GM12878 (cell line): ENCODE measurements around the gene ITPRIP. TPM values are rescaled to one million over a fixed set of nuclear protein-coding genes. Genes with fewer than 3 reads are reported as not detected.

ENCODE experiments used
- ATAC-seq: fragments of 200-7000 bp; cut with Tn5 transposase; 3 replicates; pipeline ENCODE4 v1.9.1; 2020; ENCODE audit warnings: mild to moderate bottlenecking, moderate library complexity
- BruUV-seq: library from RNA; stranded (reverse); fragments of 400-500 nt; replicated peaks from 2 replicates; lab custom pipeline; 2021; lab: Mats Ljungman, UMichigan
- CTCF ChIA-PET: fragments of 300-600 bp; sonication (Branson Sonifier 250); formaldehyde crosslinking; extraction: SDS; loops from one replicate; lab custom pipeline; 2021; ENCODE audit warnings: inconsistent platforms; lab: Yijun Ruan, JAX
- POLR2A ChIA-PET: fragments of 350-600 bp; formaldehyde crosslinking; extraction: SDS; loops from one replicate; lab custom pipeline; 2021; ENCODE audit warnings: inconsistent platforms; lab: Charles Lee
- RAD21 ChIA-PET: fragments of 300-600 bp; sonication (Branson Sonifier 250); formaldehyde crosslinking; loops from one replicate; lab custom pipeline; 2023; ENCODE audit warnings: antibody characterized with exemption; ENCODE audit not compliant: unreplicated experiment; lab: Charles Lee
- SMC1A ChIA-PET: fragments of 300-600 bp; sonication (Branson Sonifier 250); formaldehyde crosslinking; loops from one replicate; lab custom pipeline; 2023; ENCODE audit not compliant: unreplicated experiment, uncharacterized antibody; lab: Charles Lee
- DNase-seq: peaks from one replicate; pipeline ENCODE4 v3.0.0-alpha.2; 2011; ENCODE audit warnings: low read depth, low spot score
- FAIRE-seq: peaks from 3 replicates; lab custom pipeline; 2011; peaks lifted over from hg19 to GRCh38; lab: Jason Lieb, UNC
- H2AFZ ChIP-seq: 2 replicates; pipeline ENCODE4 v1.6.0; 2011; ENCODE audit warnings: low read depth, low read length, control low read depth; ENCODE audit not compliant: control insufficient read depth
- H3K27ac ChIP-seq: 2 replicates; pipeline ENCODE4 v1.5.1; 2011; ENCODE audit warnings: control low read depth; ENCODE audit not compliant: control insufficient read depth, insufficient read depth
- H3K27me3 ChIP-seq, 2 experiments: replicated peaks in 1 of 2; 2 replicates each; pipeline versions ENCODE4 v1.6.0 to v1.6.1; 2011; ENCODE audit warnings: low read length in 1 of 2; ENCODE audit not compliant: control insufficient read depth in 2 of 2, insufficient read depth in 2 of 2
- H3K36me3 ChIP-seq, 2 experiments: 2 replicates each; pipeline ENCODE4 v1.5.1; 2011; ENCODE audit warnings: low read length in 1 of 2; ENCODE audit not compliant: control insufficient read depth in 2 of 2, insufficient read depth in 2 of 2
- H3K4me1 ChIP-seq: 2 replicates; pipeline ENCODE4 v1.6.1; 2011; ENCODE audit warnings: mild to moderate bottlenecking, low read length, moderate library complexity, mixed read lengths; ENCODE audit not compliant: control insufficient read depth, insufficient read depth
- H3K4me2 ChIP-seq: 2 replicates; pipeline ENCODE4 v1.6.0; 2011; ENCODE audit warnings: control low read depth; ENCODE audit not compliant: control insufficient read depth, insufficient read depth
- H3K4me3 ChIP-seq: fragments of 200-600 bp; sonication (generic); 2 replicates; pipeline ENCODE4 v1.5.1; 2016
- H3K79me2 ChIP-seq: 2 replicates; pipeline ENCODE4 v1.6.0; 2011; ENCODE audit warnings: low read length; ENCODE audit not compliant: control insufficient read depth, insufficient read depth
- H3K9ac ChIP-seq: 2 replicates; pipeline ENCODE4 v1.8.0; 2011; ENCODE audit warnings: low read length, control low read depth, mixed read lengths; ENCODE audit not compliant: control insufficient read depth, insufficient read depth
- H3K9me3 ChIP-seq: replicated peaks from 3 replicates; pipeline ENCODE4 v1.5.1; 2011; ENCODE audit warnings: mild to moderate bottlenecking, low read length; ENCODE audit not compliant: control insufficient read depth, insufficient read depth
- H4K20me1 ChIP-seq: 2 replicates; pipeline ENCODE4 v1.6.0; 2011; ENCODE audit not compliant: control insufficient read depth, insufficient read depth
- CBFB ChIP-seq: IDR thresholded peaks from 2 replicates; pipeline ENCODE4 v1.6.1; 2016; ENCODE audit warnings: antibody characterized with exemption, low read depth
- IKZF1 ChIP-seq: fragments of 450-650 bp; conservative IDR thresholded peaks from 2 replicates; pipeline ENCODE4 v1.6.1; 2017; ENCODE audit warnings: antibody characterized with exemption, mild to moderate bottlenecking
- JUNB ChIP-seq: IDR thresholded peaks from 2 replicates; pipeline ENCODE4 v1.6.1; 2016; ENCODE audit warnings: antibody characterized with exemption, mild to moderate bottlenecking
- MYB ChIP-seq: fragments of 150-350 bp; IDR thresholded peaks from 2 replicates; pipeline ENCODE4 v1.6.1; 2014; ENCODE audit warnings: mild to moderate bottlenecking, low read depth, low read length, borderline replicate concordance
- NR2C2 ChIP-seq: IDR thresholded peaks from 2 replicates; pipeline ENCODE4 v1.6.1; 2011; ENCODE audit warnings: borderline replicate concordance, low read depth; ENCODE audit not compliant: control insufficient read depth, insufficient read length
- PAX8 ChIP-seq: fragments of 450-650 bp; IDR thresholded peaks from 2 replicates; pipeline ENCODE4 v1.6.1; 2017; ENCODE audit warnings: mild to moderate bottlenecking, moderate library complexity
- SPI1 ChIP-seq: IDR thresholded peaks from 2 replicates; pipeline ENCODE4 v1.6.1; 2011; ENCODE audit warnings: low read depth, mild to moderate bottlenecking, low read length, moderate library complexity, borderline replicate concordance; ENCODE audit not compliant: insufficient read depth
- TCF3 ChIP-seq: IDR thresholded peaks from 2 replicates; pipeline ENCODE4 v1.6.1; 2012; ENCODE audit warnings: low read depth, mild to moderate bottlenecking, low read length, borderline replicate concordance; ENCODE audit not compliant: insufficient read depth
- WGBS: methylation state at CpG from one replicate; pipeline ENCODE4 v1.1.6; 2016; ENCODE audit warnings: low lambda C conversion rate; ENCODE audit not compliant: insufficient replicate concordance, insufficient coverage; ENCODE audit errors: missing lambda C conversion rate; 5-methylcytosine and 5-hydroxymethylcytosine counted together
- in situ Hi-C: fragments of 300-500 bp; cut with MboI; formaldehyde crosslinking; loops from 9 replicates; pipeline ENCODE4 v1.14.3; 2018; ENCODE audit warnings: mixed read lengths
- intact Hi-C: fragments of 100-400 bp; cut with micrococcal nuclease; formaldehyde crosslinking; loops from one replicate; pipeline ENCODE4 v1.14.2; 2022; ENCODE audit not compliant: unreplicated experiment
- polyA plus RNA-seq, 11 experiments: library from polyadenylated mRNA; depleted of rRNA in 4 of 11; unstranded in 6 of 11; stranded (reverse) in 5 of 11; fragments of >200 nt; fragmentation: Nextera tagmentation in 4 of 11; fragmentation: Illumina TruSeq in 1 of 11; extraction: Ambion mirVana in 4 of 11; extraction: Trizol in 1 of 11; gene quantifications; 1 replicate in 1 of 11; 2 replicates in 10 of 11; pipeline versions ENCODE4 v1.2.1 to v1.2.3, GENCODE V29; 2011 to 2016; ENCODE audit warnings: inconsistent platforms in 2 of 11, missing spikeins in 2 of 11, low read depth in 1 of 11
- total RNA-seq, 4 experiments: library from RNA; depleted of rRNA in 3 of 4; stranded (reverse); fragments of >200 nt in 3 of 4; fragmentation: Illumina TruSeq in 1 of 4; extraction: Trizol in 1 of 4; gene quantifications; 2 replicates each; pipeline versions ENCODE4 v1.2.1 to v1.2.3, GENCODE V29; 2013 to 2021
- TF ChIP-seq, protein P1 (sequence below), 3 experiments: IDR thresholded peaks in 2 of 3; conservative IDR thresholded peaks in 1 of 3; 2 replicates each; pipeline ENCODE4 v1.5.1; 2011; ENCODE audit warnings: low read depth in 3 of 3, low read length in 3 of 3, mild to moderate bottlenecking in 3 of 3, control low read depth in 2 of 3, moderate library complexity in 2 of 3, inconsistent platforms in 1 of 3, mixed read lengths in 1 of 3; ENCODE audit not compliant: control insufficient read depth in 2 of 3, insufficient read depth in 1 of 3; ENCODE audit errors: extremely low read depth in 1 of 3
- TF ChIP-seq, protein P2 (sequence below): IDR thresholded peaks from 2 replicates; pipeline ENCODE4 v1.6.1; 2012; ENCODE audit warnings: low read depth, low read length, improper control_type of control experiment

ITPRIP gene
- total and polyA plus RNA-seq, 10 of the 15 experiments (the other 5 are each of a cell fraction or from before 2014, with no cell fraction given), result 0.82 to 10.4 (median 5.9) TPM

DNA sequence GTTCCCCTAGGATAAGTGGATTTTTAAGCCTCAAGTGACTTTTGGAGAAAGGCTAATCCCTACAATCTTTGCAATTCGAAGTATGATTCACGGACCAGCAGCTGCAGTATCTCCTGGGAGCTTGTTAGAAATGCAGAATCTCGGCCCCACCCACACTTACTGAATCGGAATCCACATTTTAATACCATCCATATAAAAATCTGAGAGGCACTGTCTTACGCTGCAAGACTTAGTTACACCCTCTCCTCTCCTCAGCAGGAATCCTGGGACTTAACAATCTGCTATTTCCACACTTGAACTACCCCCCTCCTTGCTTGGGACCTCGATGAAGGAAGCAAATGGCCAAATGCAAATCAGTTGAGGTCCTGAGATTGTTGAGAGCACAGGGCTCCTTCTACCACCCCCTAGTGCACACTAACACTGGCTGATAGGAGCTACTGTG, 21.0 kb downstream of the ITPRIP start (continued):
- TF ChIP-seq, protein P1, sequence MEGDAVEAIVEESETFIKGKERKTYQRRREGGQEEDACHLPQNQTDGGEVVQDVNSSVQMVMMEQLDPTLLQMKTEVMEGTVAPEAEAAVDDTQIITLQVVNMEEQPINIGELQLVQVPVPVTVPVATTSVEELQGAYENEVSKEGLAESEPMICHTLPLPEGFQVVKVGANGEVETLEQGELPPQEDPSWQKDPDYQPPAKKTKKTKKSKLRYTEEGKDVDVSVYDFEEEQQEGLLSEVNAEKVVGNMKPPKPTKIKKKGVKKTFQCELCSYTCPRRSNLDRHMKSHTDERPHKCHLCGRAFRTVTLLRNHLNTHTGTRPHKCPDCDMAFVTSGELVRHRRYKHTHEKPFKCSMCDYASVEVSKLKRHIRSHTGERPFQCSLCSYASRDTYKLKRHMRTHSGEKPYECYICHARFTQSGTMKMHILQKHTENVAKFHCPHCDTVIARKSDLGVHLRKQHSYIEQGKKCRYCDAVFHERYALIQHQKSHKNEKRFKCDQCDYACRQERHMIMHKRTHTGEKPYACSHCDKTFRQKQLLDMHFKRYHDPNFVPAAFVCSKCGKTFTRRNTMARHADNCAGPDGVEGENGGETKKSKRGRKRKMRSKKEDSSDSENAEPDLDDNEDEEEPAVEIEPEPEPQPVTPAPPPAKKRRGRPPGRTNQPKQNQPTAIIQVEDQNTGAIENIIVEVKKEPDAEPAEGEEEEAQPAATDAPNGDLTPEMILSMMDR (IDR thresholded peaks at IDR 0.05 in 2 of 3, conservative IDR thresholded peaks at IDR 0.05 in 1 of 3; ENCODE audit: control insufficient read depth in 2 of 3, extremely low read depth in 1 of 3, insufficient read depth in 1 of 3, low read depth in 3 of 3, low read length in 3 of 3), result no peak
- TF ChIP-seq MYB (no peak), SPI1 (no peak), NR2C2 (no peak)
- TF ChIP-seq, protein P2, sequence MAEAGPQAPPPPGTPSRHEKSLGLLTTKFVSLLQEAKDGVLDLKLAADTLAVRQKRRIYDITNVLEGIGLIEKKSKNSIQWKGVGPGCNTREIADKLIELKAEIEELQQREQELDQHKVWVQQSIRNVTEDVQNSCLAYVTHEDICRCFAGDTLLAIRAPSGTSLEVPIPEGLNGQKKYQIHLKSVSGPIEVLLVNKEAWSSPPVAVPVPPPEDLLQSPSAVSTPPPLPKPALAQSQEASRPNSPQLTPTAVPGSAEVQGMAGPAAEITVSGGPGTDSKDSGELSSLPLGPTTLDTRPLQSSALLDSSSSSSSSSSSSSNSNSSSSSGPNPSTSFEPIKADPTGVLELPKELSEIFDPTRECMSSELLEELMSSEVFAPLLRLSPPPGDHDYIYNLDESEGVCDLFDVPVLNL, result no peak

DNA sequence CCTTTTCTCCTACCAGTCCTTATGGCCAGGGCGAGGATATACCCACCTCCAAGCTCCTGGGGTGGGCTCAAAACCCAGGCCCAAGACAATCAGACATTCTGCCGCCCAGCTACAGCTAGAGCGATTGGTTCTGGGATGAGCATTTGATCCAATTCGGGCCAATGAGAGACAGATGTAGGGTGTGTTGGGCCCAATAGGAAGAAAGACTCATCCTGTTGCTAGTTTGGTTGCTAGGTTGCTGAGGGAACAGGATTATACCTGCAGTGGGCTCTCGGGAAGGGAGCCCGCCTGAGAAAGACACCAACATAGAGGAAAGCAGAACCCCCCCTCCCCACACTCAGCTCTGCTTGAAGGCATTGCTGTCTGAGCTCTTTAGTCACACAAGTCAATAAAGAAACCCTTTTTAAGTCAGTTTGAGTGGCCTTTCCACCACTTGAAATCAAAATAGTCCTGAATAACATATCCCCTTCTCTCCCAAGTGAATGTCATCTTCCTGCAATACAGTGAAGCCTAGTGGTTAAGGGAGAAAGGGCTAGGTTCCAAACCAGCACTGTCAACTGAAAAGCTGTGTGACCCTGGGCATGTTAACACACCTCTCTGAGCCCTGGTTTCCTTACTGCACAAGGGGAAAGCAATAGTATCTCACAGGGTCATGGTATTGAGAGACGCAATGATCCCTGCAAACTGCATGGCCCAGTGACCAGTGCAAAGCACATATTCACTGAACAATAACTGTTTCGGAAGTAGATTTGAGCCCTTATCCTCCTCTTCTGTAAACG, 21.8 kb downstream of the ITPRIP start:
- no peak overlapping the region for H3K27ac ChIP-seq
- ChIA-PET CTCF (interaction anchor here (0.8 to 2.6 kb wide), 3 partner anchors 10 to 33 kb away, joined by 3 to 14 read pairs (median 8); no protein-coding TSS in a partner anchor), POLR2A (no interaction called here), SMC1A (interaction anchor here (1.1 kb wide), 1 partner anchor 10 kb away, joined by 4 read pairs; no protein-coding TSS in a partner anchor), RAD21 (no interaction called here)
- H3K4me2 ChIP-seq, result no peak overlapping the region
- no peak overlapping the region for H2AFZ ChIP-seq
- 89% methylated on average over 9 of the region's 9 CpGs for WGBS
- peaks cover 5% of the 10 kb centered on the region; the same call in 1 of the 2 replicates for H4K20me1 ChIP-seq
- DNase-seq, result no peak
- H3K4me3 ChIP-seq, result no peak overlapping the region
- in situ Hi-C loops, result no loop called here
- intact Hi-C loops, result no loop called here
- BruUV-seq, result no TSS peak
- no peak overlapping the region for H3K9ac ChIP-seq
- H3K36me3 ChIP-seq, result peaks cover 14 to 39% of the 10 kb centered on the region in 2 experiments
- H3K27me3 ChIP-seq, result no peaks in the 10 kb centered on the region
- no peaks in the 10 kb centered on the region for H3K9me3 ChIP-seq
- no peak for FAIRE-seq
- no peak for ATAC-seq
- no peak for TF ChIP-seq JUNB
- no peak for TF ChIP-seq PAX8
- TF ChIP-seq CBFB, result no peak
- no peak for TF ChIP-seq TCF3
- no peak for TF ChIP-seq IKZF1
- H3K4me1 ChIP-seq, result peaks cover 10% of the 10 kb centered on the region
- peaks cover 4% of the 10 kb centered on the region for H3K79me2 ChIP-seq
